LNCAP (cell line): ENCODE results near the gene FAM167B.

Experiments used
- TF ChIP-seq, protein P1 (sequence below): fragments of 450-650 bp; IDR thresholded peaks from 2 replicates; pipeline ENCODE4 v1.5.1; 2017; ENCODE audit warnings: mild to moderate bottlenecking

FAM167B gene

GRCh38 chr1:32220746-32221580 lies 26.1 kb upstream of the FAM167B start:
- TF ChIP-seq, protein P1, sequence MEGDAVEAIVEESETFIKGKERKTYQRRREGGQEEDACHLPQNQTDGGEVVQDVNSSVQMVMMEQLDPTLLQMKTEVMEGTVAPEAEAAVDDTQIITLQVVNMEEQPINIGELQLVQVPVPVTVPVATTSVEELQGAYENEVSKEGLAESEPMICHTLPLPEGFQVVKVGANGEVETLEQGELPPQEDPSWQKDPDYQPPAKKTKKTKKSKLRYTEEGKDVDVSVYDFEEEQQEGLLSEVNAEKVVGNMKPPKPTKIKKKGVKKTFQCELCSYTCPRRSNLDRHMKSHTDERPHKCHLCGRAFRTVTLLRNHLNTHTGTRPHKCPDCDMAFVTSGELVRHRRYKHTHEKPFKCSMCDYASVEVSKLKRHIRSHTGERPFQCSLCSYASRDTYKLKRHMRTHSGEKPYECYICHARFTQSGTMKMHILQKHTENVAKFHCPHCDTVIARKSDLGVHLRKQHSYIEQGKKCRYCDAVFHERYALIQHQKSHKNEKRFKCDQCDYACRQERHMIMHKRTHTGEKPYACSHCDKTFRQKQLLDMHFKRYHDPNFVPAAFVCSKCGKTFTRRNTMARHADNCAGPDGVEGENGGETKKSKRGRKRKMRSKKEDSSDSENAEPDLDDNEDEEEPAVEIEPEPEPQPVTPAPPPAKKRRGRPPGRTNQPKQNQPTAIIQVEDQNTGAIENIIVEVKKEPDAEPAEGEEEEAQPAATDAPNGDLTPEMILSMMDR: no peak

DNA sequence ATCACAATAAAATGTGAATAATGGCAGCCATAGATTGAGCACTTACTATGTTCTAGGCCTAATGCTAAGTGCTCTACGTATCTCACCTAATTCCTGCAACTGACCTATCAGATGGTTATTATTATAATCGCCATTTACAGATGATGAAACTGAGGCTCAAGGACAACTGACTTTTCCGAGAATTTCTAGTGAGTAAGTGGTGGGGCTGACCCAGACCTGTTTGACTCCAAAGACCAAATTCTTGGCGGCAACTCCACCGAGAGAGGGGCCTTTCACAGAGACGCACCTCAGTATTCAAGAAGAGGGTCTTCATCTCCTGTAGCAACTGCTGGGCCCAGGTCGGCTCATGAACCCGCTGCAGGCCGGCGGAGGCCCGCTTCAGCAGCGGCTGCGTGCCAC lies 25.4 kb upstream of the FAM167B start:
- TF ChIP-seq, protein P1: no peak

GRCh38 chr1:32221980-32222755 lies 24.9 kb upstream of the FAM167B start, which contains the start of the genes EIF3I and TMEM234:
TSS of gene EIF3I (plus strand) at chr1:32222407. CDS start at chr1:32222442, 35 bp downstream.
TSS of gene TMEM234 (minus strand) at chr1:32222353. CDS start at chr1:32222322, 31 bp downstream.
- TF ChIP-seq, protein P1: no peak

GRCh38 chr1:32223683-32224082 lies 23.3 kb upstream of the FAM167B start:
- TF ChIP-seq, protein P1: no peak; the same call in 1 of the 2 replicates

GRCh38 chr1:32224285-32224684 lies 22.7 kb upstream of the FAM167B start:
- TF ChIP-seq, protein P1: no peak

DNA sequence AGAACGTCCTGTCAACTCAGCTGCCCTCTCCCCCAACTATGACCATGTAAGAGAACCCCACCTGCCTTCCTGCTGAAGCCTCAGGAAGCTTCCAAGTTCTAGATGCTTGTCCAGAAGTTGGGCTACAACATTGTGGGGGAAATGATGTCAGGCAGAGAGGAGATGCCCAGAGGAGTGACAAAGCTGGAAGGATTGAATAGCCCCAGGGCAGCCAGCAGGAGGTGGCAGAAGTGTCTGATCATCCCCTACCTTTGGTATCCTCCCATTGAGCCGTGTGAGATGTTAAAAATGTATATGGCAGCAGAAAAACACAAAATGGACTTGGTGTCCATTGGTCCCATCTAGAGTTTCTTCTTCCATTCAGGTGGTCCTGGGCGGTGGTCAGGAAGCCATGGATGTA lies 18.3 kb upstream of the FAM167B start:
- TF ChIP-seq, protein P1: no peak

GRCh38 chr1:32231843-32232432 lies 15.1 kb upstream of the FAM167B start:
- TF ChIP-seq, protein P1: no peak
